H1 (cell line): Measurements from ENCODE around the gene LRRC63. TPM values are rescaled to one million over a fixed set of nuclear protein-coding genes. Genes with fewer than 3 reads are reported as not detected.

Source experiments
- CTCF ChIA-PET: fragments of 300-600 bp; sonication (Branson Sonifier 250); formaldehyde crosslinking; loops from one replicate; lab custom pipeline; 2021; ENCODE audit not compliant: partially characterized antibody; lab: Charles Lee
- POLR2A ChIA-PET: fragments of 300-600 bp; sonication (Branson Sonifier 250); formaldehyde crosslinking; loops from one replicate; lab custom pipeline; 2021; ENCODE audit warnings: inconsistent platforms; ENCODE audit not compliant: partially characterized antibody; lab: Charles Lee
- DNase-seq, 2 experiments: peaks; one replicate each; pipeline versions ENCODE4 v3.0.0 to v3.0.0-alpha.2; 2010 to 2022; ENCODE audit warnings: low spot score in 2 of 2, low read depth in 1 of 2, mixed read lengths in 1 of 2
- FAIRE-seq: peaks from 2 replicates; lab custom pipeline; 2011; peaks lifted over from hg19 to GRCh38; lab: Jason Lieb, UNC
- H2AFZ ChIP-seq: 2 replicates; pipeline ENCODE4 v1.8.1; 2012; ENCODE audit warnings: low read length, inconsistent platforms
- H2AK5ac ChIP-seq: 2 replicates; pipeline ENCODE4 v1.6.1; 2013; ENCODE audit warnings: low read depth, low read length
- H2BK120ac ChIP-seq: replicated peaks from 2 replicates; pipeline ENCODE3; 2013; ENCODE audit warnings: low read depth, low read length, inconsistent platforms
- H2BK12ac ChIP-seq: 2 replicates; pipeline ENCODE4 v1.6.1; 2013; ENCODE audit warnings: low read depth, low read length
- H2BK15ac ChIP-seq: 2 replicates; pipeline ENCODE4 v1.6.1; 2013; ENCODE audit warnings: low read length
- H2BK20ac ChIP-seq: 2 replicates; pipeline ENCODE4 v1.6.1; 2013; ENCODE audit warnings: low read length
- H2BK5ac ChIP-seq: 2 replicates; pipeline ENCODE4 v1.6.1; 2013; ENCODE audit warnings: low read depth, low read length
- H3K14ac ChIP-seq: 2 replicates; pipeline ENCODE4 v1.6.1; 2013; ENCODE audit warnings: inconsistent platforms; ENCODE audit not compliant: insufficient read length
- H3K18ac ChIP-seq: 2 replicates; pipeline ENCODE4 v1.6.1; 2013; ENCODE audit warnings: low read length; ENCODE audit errors: extremely low read depth
- H3K23ac ChIP-seq: 2 replicates; pipeline ENCODE4 v1.6.1; 2013; ENCODE audit warnings: inconsistent platforms; ENCODE audit not compliant: insufficient read length
- H3K23me2 ChIP-seq: 2 replicates; pipeline ENCODE4 v1.6.1; 2013; ENCODE audit warnings: low read depth, low read length
- H3K27ac ChIP-seq: 2 replicates; pipeline ENCODE4 v1.6.1; 2011; ENCODE audit warnings: low read depth, low read length, inconsistent platforms
- H3K27me3 ChIP-seq, 4 experiments: replicated peaks in 1 of 4; 1 replicate in 1 of 4; 2 replicates in 3 of 4; pipeline versions ENCODE4 v1.6.1 to v1.8.1; 2011 to 2013; ENCODE audit warnings: low read length in 3 of 4, mild to moderate bottlenecking in 3 of 4, inconsistent platforms in 2 of 4, mixed read lengths in 2 of 4, moderate library complexity in 1 of 4; ENCODE audit not compliant: control insufficient read depth in 3 of 4, insufficient read depth in 3 of 4; ENCODE audit errors: extremely low read depth in 1 of 4
- H3K36me3 ChIP-seq, 4 experiments: 2 replicates each; pipeline versions ENCODE4 v1.6.1 to v1.8.1; 2011 to 2013; ENCODE audit warnings: mild to moderate bottlenecking in 4 of 4, low read length in 3 of 4, moderate library complexity in 2 of 4, control low read depth in 1 of 4, inconsistent platforms in 1 of 4; ENCODE audit not compliant: insufficient read depth in 4 of 4, control insufficient read depth in 2 of 4
- H3K4ac ChIP-seq: replicated peaks from 2 replicates; pipeline ENCODE3; 2013; ENCODE audit warnings: low read length, low read depth, mixed read lengths, inconsistent platforms; ENCODE audit not compliant: insufficient read length
- H3K4me1 ChIP-seq, 4 experiments: replicated peaks in 1 of 4; 1 replicate in 1 of 4; 2 replicates in 3 of 4; pipeline versions ENCODE4 v1.6.1 to v1.8.1; 2011 to 2013; ENCODE audit warnings: low read length in 3 of 4, inconsistent platforms in 2 of 4, mixed read lengths in 1 of 4; ENCODE audit not compliant: insufficient read depth in 4 of 4, control insufficient read depth in 3 of 4
- H3K4me2 ChIP-seq, 2 experiments: 2 replicates each; pipeline versions ENCODE4 v1.6.1 to v1.8.1; 2011 to 2013; ENCODE audit warnings: low read depth in 2 of 2, low read length in 2 of 2, control low read depth in 1 of 2, inconsistent platforms in 1 of 2, mild to moderate bottlenecking in 1 of 2; ENCODE audit not compliant: insufficient read depth in 1 of 2
- H3K4me3 ChIP-seq, 4 experiments: fragments of 200-600, 300-600 bp in 1 of 4; sonication (generic), shearing (Covaris generic), sonication (Bioruptor Twin) in 1 of 4; 2 replicates each; pipeline versions ENCODE4 v1.5.1 to v1.8.1; 2011 to 2016; ENCODE audit warnings: low read length in 4 of 4, low read depth in 3 of 4, control low read depth in 2 of 4, inconsistent platforms in 2 of 4, mild to moderate bottlenecking in 2 of 4, mixed read lengths in 1 of 4, moderate library complexity in 1 of 4; ENCODE audit not compliant: insufficient read depth in 2 of 4; ENCODE audit errors: extremely low read depth in 1 of 4
- H3K56ac ChIP-seq: replicated peaks from 2 replicates; pipeline ENCODE3; 2013; ENCODE audit warnings: low read depth, mild to moderate bottlenecking, mixed read lengths, low read length, inconsistent platforms; ENCODE audit not compliant: insufficient read length
- H3K79me1 ChIP-seq: 2 replicates; pipeline ENCODE4 v1.6.1; 2013; ENCODE audit warnings: low read depth, low read length, control low read depth
- H3K79me2 ChIP-seq, 2 experiments: 2 replicates each; pipeline versions ENCODE4 v1.6.1 to v1.8.1; 2012 to 2013; ENCODE audit warnings: low read length in 2 of 2, mild to moderate bottlenecking in 2 of 2, inconsistent platforms in 1 of 2; ENCODE audit not compliant: insufficient read depth in 2 of 2, control insufficient read depth in 1 of 2
- H3K9ac ChIP-seq, 4 experiments: replicated peaks in 1 of 4; 1 replicate in 1 of 4; 2 replicates in 3 of 4; pipeline versions ENCODE4 v1.6.1 to v1.8.1; 2011 to 2013; ENCODE audit warnings: low read depth in 3 of 4, low read length in 3 of 4, control low read depth in 2 of 4, mild to moderate bottlenecking in 2 of 4, moderate library complexity in 2 of 4, inconsistent platforms in 1 of 4; ENCODE audit errors: extremely low read depth in 1 of 4
- H3K9me3 ChIP-seq, 2 experiments: 2 replicates each; pipeline versions ENCODE4 v1.6.1 to v1.8.1; 2012 to 2013; ENCODE audit warnings: mild to moderate bottlenecking in 2 of 2, moderate library complexity in 2 of 2, control low read depth in 1 of 2, inconsistent platforms in 1 of 2, low read depth in 1 of 2, low read length in 1 of 2, mixed read lengths in 1 of 2; ENCODE audit not compliant: insufficient read depth in 2 of 2
- H4K20me1 ChIP-seq, 2 experiments: replicated peaks in 1 of 2; 2 replicates each; pipeline versions ENCODE3 to v1.8.1; 2011 to 2013; ENCODE audit warnings: inconsistent platforms in 2 of 2, low read length in 2 of 2, mild to moderate bottlenecking in 1 of 2; ENCODE audit not compliant: insufficient read depth in 2 of 2, control insufficient read depth in 1 of 2
- H4K5ac ChIP-seq: 2 replicates; pipeline ENCODE4 v1.6.1; 2013; ENCODE audit warnings: low read length, low read depth, mixed read lengths, inconsistent platforms; ENCODE audit not compliant: insufficient read length
- H4K8ac ChIP-seq: 2 replicates; pipeline ENCODE4 v1.8.0; 2013; ENCODE audit warnings: mild to moderate bottlenecking, moderate library complexity, low read length, inconsistent platforms; ENCODE audit not compliant: insufficient read depth; ENCODE audit errors: extremely low read depth
- H4K91ac ChIP-seq: replicated peaks from 2 replicates; pipeline ENCODE3; 2013; ENCODE audit warnings: low read length, mixed read lengths, inconsistent platforms; ENCODE audit not compliant: insufficient read length
- SIN3A ChIP-seq, 2 experiments: IDR thresholded peaks in 1 of 2; conservative IDR thresholded peaks in 1 of 2; 2 replicates each; pipeline ENCODE4 v1.6.1; 2011 to 2012; ENCODE audit warnings: low read length in 2 of 2, improper control_type of control experiment in 1 of 2, low read depth in 1 of 2, mild to moderate bottlenecking in 1 of 2
- WGBS, 2 experiments: shearing (Covaris generic) in 1 of 2; methylation state at CpG; one replicate each; pipeline versions ENCODE4 v1.1.6 to v1.1.7; 2013 to 2015; ENCODE audit warnings: low lambda C conversion rate in 2 of 2, mixed read lengths in 2 of 2, inconsistent platforms in 1 of 2, low coverage in 1 of 2, missing lambda C conversion rate in 1 of 2; ENCODE audit not compliant: insufficient replicate concordance in 2 of 2, insufficient coverage in 1 of 2, insufficient read length in 1 of 2; ENCODE audit errors: extremely low coverage in 1 of 2, missing lambda C conversion rate in 1 of 2; 5-methylcytosine and 5-hydroxymethylcytosine counted together
- polyA plus RNA-seq, 7 experiments: library from polyadenylated mRNA; depleted of rRNA in 3 of 7; stranded (reverse) in 5 of 7; unstranded in 2 of 7; fragments of >200 nt in 5 of 7; fragments of 200-250 nt in 2 of 7; gene quantifications; 1 replicate in 5 of 7; 2 replicates in 1 of 7; 4 replicates in 1 of 7; pipeline versions ENCODE4 v1.2.1 to v1.2.3, GENCODE V29; 2011 to 2013; ENCODE audit warnings: missing spikeins in 2 of 7, mixed read lengths in 2 of 7
- total RNA-seq: library from RNA; stranded (reverse); fragmentation: NEBNext Ultra II Directional; extraction: Animal tissue kit (Norgen Biotek cat#: 25700); gene quantifications from 2 replicates; pipeline ENCODE4 v1.2.1, GENCODE V29; 2021

Gene LRRC63
- total and polyA plus RNA-seq, 2 of the 8 experiments (the other 6 are each of a cell fraction or from before 2014, with no cell fraction given) = not detected

- WGBS, 2 experiments = 94% methylated on average over 5 of the region's 5 CpGs; no CpG with 5 or more reads in 1 of the 2 experiments
- no peaks in the 10 kb centered on the region for H3K36me3 ChIP-seq
- H3K4me2 ChIP-seq = no peak overlapping the region
- FAIRE-seq (no peak), DNase-seq (no peak)
- no peak overlapping the region for H2BK120ac ChIP-seq
- no peaks in the 10 kb centered on the region for H4K20me1 ChIP-seq
- TF ChIP-seq SIN3A (conservative IDR thresholded peaks at IDR 0.05 in 1 of 2, IDR thresholded peaks at IDR 0.05 in 1 of 2; ENCODE audit: low read depth in 1 of 2, low read length in 2 of 2) = no peak
- H3K23me2 ChIP-seq = no peaks in the 10 kb centered on the region; the same call in 1 of the 2 replicates
- H2BK5ac ChIP-seq = no peak overlapping the region
- CTCF ChIA-PET = no interaction called here
- H2BK15ac ChIP-seq = no peak overlapping the region
- no peak overlapping the region for H3K18ac ChIP-seq
- H3K4ac ChIP-seq = no peak overlapping the region
- H2AFZ ChIP-seq = no peak overlapping the region
- no peaks in the 10 kb centered on the region for H3K27me3 ChIP-seq
- no peak overlapping the region for H3K9ac ChIP-seq
- H3K14ac ChIP-seq = no peak overlapping the region
- H3K4me3 ChIP-seq = no peak overlapping the region
- no peak overlapping the region for H4K8ac ChIP-seq
- no peak overlapping the region for H4K5ac ChIP-seq
- H3K79me1 ChIP-seq = no peaks in the 10 kb centered on the region
- no peak overlapping the region for H3K23ac ChIP-seq
- POLR2A ChIA-PET = interaction anchor here (0.6 kb wide), 1 partner anchor 294 kb away, joined by 3 read pairs; no protein-coding TSS in a partner anchor
- no peak overlapping the region for H2AK5ac ChIP-seq
- H3K9me3 ChIP-seq = no peaks in the 10 kb centered on the region
- peaks cover 0 to 5% (median 3%) of the 10 kb centered on the region in 4 experiments; a peak in 2 of 7 replicates for H3K4me1 ChIP-seq
- H3K27ac ChIP-seq = no peak overlapping the region
- H4K91ac ChIP-seq = no peak overlapping the region
- H2BK12ac ChIP-seq = no peak overlapping the region
- H3K56ac ChIP-seq = no peak overlapping the region
- no peaks in the 10 kb centered on the region for H3K79me2 ChIP-seq
- no peak overlapping the region for H2BK20ac ChIP-seq
These were observed 8.8 kb upstream of the LRRC63 start for GRCh38 chr13:46202966-46203365.
